WTC11 (cell line): ENCODE measurements around the gene SLC12A8. TPM values are rescaled to one million over a fixed set of nuclear protein-coding genes. Genes with fewer than 3 reads are reported as not detected.

Experiments
- ATAC-seq: fragments of 200-7000 bp; cut with Tn5 transposase; 2 replicates; pipeline ENCODE4 v1.10.0; 2021; ENCODE audit warnings: mild to moderate bottlenecking, moderate library complexity
- CTCF ChIA-PET: fragments of 300-600 bp; sonication (Branson Sonifier 250); formaldehyde crosslinking; loops from one replicate; lab custom pipeline; 2021; ENCODE audit warnings: antibody characterized with exemption; lab: Charles Lee
- POLR2A ChIA-PET: fragments of 350-600 bp; sonication (Branson Sonifier 250); formaldehyde crosslinking; loops from one replicate; lab custom pipeline; 2021; ENCODE audit warnings: antibody characterized with exemption; lab: Charles Lee
- DNase-seq: peaks from one replicate; pipeline ENCODE4 v3.0.0; 2021; ENCODE audit warnings: low spot score
- H3K27ac Mint-ChIP-seq: 2 replicates; pipeline ENCODE4 v1.8.0; 2021; ENCODE audit warnings: mixed read lengths
- H3K27me3 Mint-ChIP-seq: 2 replicates; pipeline ENCODE4 v1.8.0; 2021; ENCODE audit warnings: low read depth, mild to moderate bottlenecking, moderate library complexity, mixed read lengths
- H3K36me3 Mint-ChIP-seq: 2 replicates; pipeline ENCODE4 v1.8.0; 2021; ENCODE audit warnings: mixed read lengths
- H3K4me1 Mint-ChIP-seq: 2 replicates; pipeline ENCODE4 v1.8.0; 2022; ENCODE audit warnings: mixed read lengths
- H3K4me3 Mint-ChIP-seq: 2 replicates; pipeline ENCODE4 v1.8.0; 2021; ENCODE audit warnings: mild to moderate bottlenecking, moderate library complexity, mixed read lengths
- H3K9me3 Mint-ChIP-seq: 2 replicates; pipeline ENCODE4 v1.8.0; 2021; ENCODE audit warnings: mixed read lengths
- CREB1 ChIP-seq: sonication (generic); formaldehyde crosslinking; IDR thresholded peaks from 2 replicates; pipeline ENCODE4 v1.8.0; 2023; ENCODE audit warnings: mild to moderate bottlenecking, missing genetic modification reagents
- FOXK1 ChIP-seq: sonication (generic); formaldehyde crosslinking; IDR thresholded peaks from 2 replicates; pipeline ENCODE4 v1.8.0; 2022; ENCODE audit warnings: mild to moderate bottlenecking, moderate library complexity, missing genetic modification reagents
- MLX ChIP-seq: sonication (generic); formaldehyde crosslinking; IDR thresholded peaks from 2 replicates; pipeline ENCODE4 v1.8.1; 2023; ENCODE audit warnings: mild to moderate bottlenecking, missing genetic modification reagents, moderate library complexity
- RELA ChIP-seq: sonication (generic); formaldehyde crosslinking; IDR thresholded peaks from 2 replicates; pipeline ENCODE4 v1.8.1; 2022; ENCODE audit warnings: missing genetic modification reagents, mild to moderate bottlenecking, borderline replicate concordance
- SMAD4 ChIP-seq: sonication (generic); formaldehyde crosslinking; IDR thresholded peaks from 2 replicates; pipeline ENCODE4 v1.8.0; 2022; ENCODE audit warnings: mild to moderate bottlenecking, missing genetic modification reagents
- SOX15 ChIP-seq: fragments of 250-450 bp; sonication (Bioruptor Pico); IDR thresholded peaks from 2 replicates; pipeline ENCODE4 v1.9.0; 2021; ENCODE audit warnings: mild to moderate bottlenecking
- ZBTB21 ChIP-seq: sonication (generic); formaldehyde crosslinking; IDR thresholded peaks from 2 replicates; pipeline ENCODE4 v1.8.1; 2023; ENCODE audit warnings: mild to moderate bottlenecking, missing genetic modification reagents, borderline replicate concordance
- ZNF138 ChIP-seq: sonication (generic); formaldehyde crosslinking; conservative IDR thresholded peaks from 2 replicates; pipeline ENCODE4 v1.8.1; 2022; ENCODE audit warnings: mild to moderate bottlenecking, moderate library complexity, missing genetic modification reagents
- ZNF396 ChIP-seq: fragments of 250-450 bp; sonication (Bioruptor Pico); IDR thresholded peaks from 2 replicates; pipeline ENCODE4 v1.8.0; 2021; ENCODE audit warnings: mild to moderate bottlenecking, moderate library complexity, borderline replicate concordance
- ZNF416 ChIP-seq: fragments of 250-450 bp; sonication (Bioruptor Pico); IDR thresholded peaks from 2 replicates; pipeline ENCODE4 v1.9.0; 2021; ENCODE audit warnings: mild to moderate bottlenecking, inconsistent platforms
- ZNF423 ChIP-seq: fragments of 250-450 bp; sonication (Bioruptor Pico); IDR thresholded peaks from 2 replicates; pipeline ENCODE4 v2.1.2; 2022; ENCODE audit warnings: mild to moderate bottlenecking, moderate library complexity
- ZNF671 ChIP-seq: fragments of 250-450 bp; sonication (Bioruptor Pico); IDR thresholded peaks from 2 replicates; pipeline ENCODE4 v1.8.0; 2021; ENCODE audit warnings: mild to moderate bottlenecking
- total RNA-seq: library from RNA; stranded (reverse); gene quantifications from 3 replicates; pipeline ENCODE4 v1.2.3, GENCODE V29; 2021
- TF ChIP-seq, protein P1 (sequence below): sonication (generic); formaldehyde crosslinking; IDR thresholded peaks from 2 replicates; pipeline ENCODE4 v1.8.0; 2022; ENCODE audit warnings: mild to moderate bottlenecking, missing genetic modification reagents
- TF ChIP-seq, protein P2 (sequence below): sonication (generic); formaldehyde crosslinking; IDR thresholded peaks from 2 replicates; pipeline ENCODE4 v1.8.1; 2022; ENCODE audit warnings: mild to moderate bottlenecking, moderate library complexity, missing genetic modification reagents
- TF ChIP-seq, protein P3 (sequence below): sonication (generic); formaldehyde crosslinking; IDR thresholded peaks from 2 replicates; pipeline ENCODE4 v1.8.1; 2023; ENCODE audit warnings: mild to moderate bottlenecking, missing genetic modification reagents
- TF ChIP-seq, protein P4 (sequence below): sonication (generic); formaldehyde crosslinking; IDR thresholded peaks from 2 replicates; pipeline ENCODE4 v1.8.0; 2022; ENCODE audit warnings: mild to moderate bottlenecking, missing genetic modification reagents
- TF ChIP-seq, protein P5 (sequence below): sonication (generic); formaldehyde crosslinking; IDR thresholded peaks from 2 replicates; pipeline ENCODE4 v1.8.0; 2023; ENCODE audit warnings: missing genetic modification reagents, mild to moderate bottlenecking, borderline replicate concordance
- TF ChIP-seq, protein P6 (sequence below): fragments of 250-450 bp; sonication (Bioruptor Pico); IDR thresholded peaks from 2 replicates; pipeline ENCODE4 v2.1.2; 2022; ENCODE audit warnings: mild to moderate bottlenecking, moderate library complexity
- TF ChIP-seq, protein P7 (sequence below): sonication (generic); formaldehyde crosslinking; IDR thresholded peaks from 2 replicates; pipeline ENCODE4 v1.8.1; 2023; ENCODE audit warnings: mild to moderate bottlenecking, missing genetic modification reagents

The SLC12A8 gene
- total RNA-seq, 1 experiment from 2014 or later, result 9.1 TPM

DNA sequence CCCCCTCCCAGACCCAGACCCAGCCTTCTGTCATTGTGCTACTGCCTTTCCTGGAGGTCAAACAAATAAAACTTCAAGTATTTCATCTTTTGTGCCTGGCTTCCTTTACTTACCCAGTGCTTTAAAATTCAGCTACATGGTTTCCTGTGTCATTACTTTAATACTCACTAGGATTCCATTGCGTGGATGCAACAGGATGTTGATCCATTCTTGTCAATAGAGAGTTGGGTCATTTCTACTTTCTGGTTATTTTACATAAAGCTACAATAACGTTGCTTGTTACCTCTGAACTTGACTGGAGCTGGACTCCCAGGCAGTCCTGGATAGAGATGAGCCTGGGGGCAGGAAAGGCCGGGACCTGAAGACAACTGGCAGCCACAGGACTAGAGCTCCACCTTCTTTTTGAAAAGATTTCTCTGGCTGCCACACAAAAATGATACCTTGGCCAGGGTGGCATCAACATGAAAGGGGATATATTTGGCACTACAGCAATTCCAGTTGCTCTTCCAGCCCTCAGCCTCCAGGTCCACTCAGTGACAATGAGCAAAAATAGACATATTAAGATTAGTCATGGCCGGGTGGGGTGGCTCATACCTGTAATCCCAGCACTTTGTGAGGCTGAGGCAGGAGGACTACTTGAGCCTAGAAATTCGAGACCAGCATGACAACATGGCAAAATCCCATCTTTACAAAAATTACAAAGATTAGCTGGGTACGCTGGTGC, 133.4 kb downstream of the SLC12A8 start:
- H3K27ac Mint-ChIP-seq, result no peak overlapping the region
- H3K4me3 Mint-ChIP-seq, result no peak overlapping the region
- H3K9me3 Mint-ChIP-seq, result no peaks in the 10 kb centered on the region
- H3K27me3 Mint-ChIP-seq, result no peaks in the 10 kb centered on the region
- ATAC-seq, result no peak
- peaks cover 12% of the 10 kb centered on the region for H3K4me1 Mint-ChIP-seq
- H3K36me3 Mint-ChIP-seq, result no peaks in the 10 kb centered on the region; the same call in 1 of the 2 replicates
- TF ChIP-seq ZBTB21 (CRISPR knock-in tag) (no peak), FOXK1 (CRISPR knock-in tag) (no peak), SOX15 (CRISPR knock-in tag) (no peak), ZNF423 (no peak), SMAD4 (no peak), MLX (CRISPR knock-in tag) (no peak), CREB1 (CRISPR knock-in tag) (no peak), ZNF416 (CRISPR knock-in tag) (no peak), ZNF138 (no peak), ZNF396 (no peak), RELA (CRISPR knock-in tag) (no peak), ZNF671 (no peak)
- TF ChIP-seq, protein P1, sequence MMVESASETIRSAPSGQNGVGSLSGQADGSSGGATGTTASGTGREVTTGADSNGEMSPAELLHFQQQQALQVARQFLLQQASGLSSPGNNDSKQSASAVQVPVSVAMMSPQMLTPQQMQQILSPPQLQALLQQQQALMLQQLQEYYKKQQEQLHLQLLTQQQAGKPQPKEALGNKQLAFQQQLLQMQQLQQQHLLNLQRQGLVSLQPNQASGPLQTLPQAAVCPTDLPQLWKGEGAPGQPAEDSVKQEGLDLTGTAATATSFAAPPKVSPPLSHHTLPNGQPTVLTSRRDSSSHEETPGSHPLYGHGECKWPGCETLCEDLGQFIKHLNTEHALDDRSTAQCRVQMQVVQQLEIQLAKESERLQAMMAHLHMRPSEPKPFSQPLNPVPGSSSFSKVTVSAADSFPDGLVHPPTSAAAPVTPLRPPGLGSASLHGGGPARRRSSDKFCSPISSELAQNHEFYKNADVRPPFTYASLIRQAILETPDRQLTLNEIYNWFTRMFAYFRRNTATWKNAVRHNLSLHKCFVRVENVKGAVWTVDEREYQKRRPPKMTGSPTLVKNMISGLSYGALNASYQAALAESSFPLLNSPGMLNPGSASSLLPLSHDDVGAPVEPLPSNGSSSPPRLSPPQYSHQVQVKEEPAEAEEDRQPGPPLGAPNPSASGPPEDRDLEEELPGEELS (CRISPR knock-in tag), result no peak
- TF ChIP-seq, protein P2, sequence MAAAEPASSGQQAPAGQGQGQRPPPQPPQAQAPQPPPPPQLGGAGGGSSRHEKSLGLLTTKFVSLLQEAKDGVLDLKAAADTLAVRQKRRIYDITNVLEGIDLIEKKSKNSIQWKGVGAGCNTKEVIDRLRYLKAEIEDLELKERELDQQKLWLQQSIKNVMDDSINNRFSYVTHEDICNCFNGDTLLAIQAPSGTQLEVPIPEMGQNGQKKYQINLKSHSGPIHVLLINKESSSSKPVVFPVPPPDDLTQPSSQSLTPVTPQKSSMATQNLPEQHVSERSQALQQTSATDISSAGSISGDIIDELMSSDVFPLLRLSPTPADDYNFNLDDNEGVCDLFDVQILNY (CRISPR knock-in tag), result no peak
- TF ChIP-seq, protein P3, sequence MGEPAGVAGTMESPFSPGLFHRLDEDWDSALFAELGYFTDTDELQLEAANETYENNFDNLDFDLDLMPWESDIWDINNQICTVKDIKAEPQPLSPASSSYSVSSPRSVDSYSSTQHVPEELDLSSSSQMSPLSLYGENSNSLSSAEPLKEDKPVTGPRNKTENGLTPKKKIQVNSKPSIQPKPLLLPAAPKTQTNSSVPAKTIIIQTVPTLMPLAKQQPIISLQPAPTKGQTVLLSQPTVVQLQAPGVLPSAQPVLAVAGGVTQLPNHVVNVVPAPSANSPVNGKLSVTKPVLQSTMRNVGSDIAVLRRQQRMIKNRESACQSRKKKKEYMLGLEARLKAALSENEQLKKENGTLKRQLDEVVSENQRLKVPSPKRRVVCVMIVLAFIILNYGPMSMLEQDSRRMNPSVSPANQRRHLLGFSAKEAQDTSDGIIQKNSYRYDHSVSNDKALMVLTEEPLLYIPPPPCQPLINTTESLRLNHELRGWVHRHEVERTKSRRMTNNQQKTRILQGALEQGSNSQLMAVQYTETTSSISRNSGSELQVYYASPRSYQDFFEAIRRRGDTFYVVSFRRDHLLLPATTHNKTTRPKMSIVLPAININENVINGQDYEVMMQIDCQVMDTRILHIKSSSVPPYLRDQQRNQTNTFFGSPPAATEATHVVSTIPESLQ, result no peak
- TF ChIP-seq, protein P4, sequence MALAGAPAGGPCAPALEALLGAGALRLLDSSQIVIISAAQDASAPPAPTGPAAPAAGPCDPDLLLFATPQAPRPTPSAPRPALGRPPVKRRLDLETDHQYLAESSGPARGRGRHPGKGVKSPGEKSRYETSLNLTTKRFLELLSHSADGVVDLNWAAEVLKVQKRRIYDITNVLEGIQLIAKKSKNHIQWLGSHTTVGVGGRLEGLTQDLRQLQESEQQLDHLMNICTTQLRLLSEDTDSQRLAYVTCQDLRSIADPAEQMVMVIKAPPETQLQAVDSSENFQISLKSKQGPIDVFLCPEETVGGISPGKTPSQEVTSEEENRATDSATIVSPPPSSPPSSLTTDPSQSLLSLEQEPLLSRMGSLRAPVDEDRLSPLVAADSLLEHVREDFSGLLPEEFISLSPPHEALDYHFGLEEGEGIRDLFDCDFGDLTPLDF (CRISPR knock-in tag), result no peak
- TF ChIP-seq, protein P5, sequence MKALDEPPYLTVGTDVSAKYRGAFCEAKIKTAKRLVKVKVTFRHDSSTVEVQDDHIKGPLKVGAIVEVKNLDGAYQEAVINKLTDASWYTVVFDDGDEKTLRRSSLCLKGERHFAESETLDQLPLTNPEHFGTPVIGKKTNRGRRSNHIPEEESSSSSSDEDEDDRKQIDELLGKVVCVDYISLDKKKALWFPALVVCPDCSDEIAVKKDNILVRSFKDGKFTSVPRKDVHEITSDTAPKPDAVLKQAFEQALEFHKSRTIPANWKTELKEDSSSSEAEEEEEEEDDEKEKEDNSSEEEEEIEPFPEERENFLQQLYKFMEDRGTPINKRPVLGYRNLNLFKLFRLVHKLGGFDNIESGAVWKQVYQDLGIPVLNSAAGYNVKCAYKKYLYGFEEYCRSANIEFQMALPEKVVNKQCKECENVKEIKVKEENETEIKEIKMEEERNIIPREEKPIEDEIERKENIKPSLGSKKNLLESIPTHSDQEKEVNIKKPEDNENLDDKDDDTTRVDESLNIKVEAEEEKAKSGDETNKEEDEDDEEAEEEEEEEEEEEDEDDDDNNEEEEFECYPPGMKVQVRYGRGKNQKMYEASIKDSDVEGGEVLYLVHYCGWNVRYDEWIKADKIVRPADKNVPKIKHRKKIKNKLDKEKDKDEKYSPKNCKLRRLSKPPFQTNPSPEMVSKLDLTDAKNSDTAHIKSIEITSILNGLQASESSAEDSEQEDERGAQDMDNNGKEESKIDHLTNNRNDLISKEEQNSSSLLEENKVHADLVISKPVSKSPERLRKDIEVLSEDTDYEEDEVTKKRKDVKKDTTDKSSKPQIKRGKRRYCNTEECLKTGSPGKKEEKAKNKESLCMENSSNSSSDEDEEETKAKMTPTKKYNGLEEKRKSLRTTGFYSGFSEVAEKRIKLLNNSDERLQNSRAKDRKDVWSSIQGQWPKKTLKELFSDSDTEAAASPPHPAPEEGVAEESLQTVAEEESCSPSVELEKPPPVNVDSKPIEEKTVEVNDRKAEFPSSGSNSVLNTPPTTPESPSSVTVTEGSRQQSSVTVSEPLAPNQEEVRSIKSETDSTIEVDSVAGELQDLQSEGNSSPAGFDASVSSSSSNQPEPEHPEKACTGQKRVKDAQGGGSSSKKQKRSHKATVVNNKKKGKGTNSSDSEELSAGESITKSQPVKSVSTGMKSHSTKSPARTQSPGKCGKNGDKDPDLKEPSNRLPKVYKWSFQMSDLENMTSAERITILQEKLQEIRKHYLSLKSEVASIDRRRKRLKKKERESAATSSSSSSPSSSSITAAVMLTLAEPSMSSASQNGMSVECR (CRISPR knock-in tag), result no peak
- TF ChIP-seq, protein P6, sequence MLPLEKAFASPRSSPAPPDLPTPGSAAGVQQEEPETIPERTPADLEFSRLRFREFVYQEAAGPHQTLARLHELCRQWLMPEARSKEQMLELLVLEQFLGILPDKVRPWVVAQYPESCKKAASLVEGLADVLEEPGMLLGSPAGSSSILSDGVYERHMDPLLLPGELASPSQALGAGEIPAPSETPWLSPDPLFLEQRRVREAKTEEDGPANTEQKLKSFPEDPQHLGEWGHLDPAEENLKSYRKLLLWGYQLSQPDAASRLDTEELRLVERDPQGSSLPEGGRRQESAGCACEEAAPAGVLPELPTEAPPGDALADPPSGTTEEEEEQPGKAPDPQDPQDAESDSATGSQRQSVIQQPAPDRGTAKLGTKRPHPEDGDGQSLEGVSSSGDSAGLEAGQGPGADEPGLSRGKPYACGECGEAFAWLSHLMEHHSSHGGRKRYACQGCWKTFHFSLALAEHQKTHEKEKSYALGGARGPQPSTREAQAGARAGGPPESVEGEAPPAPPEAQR (CRISPR knock-in tag), result no peak
- TF ChIP-seq, protein P7, sequence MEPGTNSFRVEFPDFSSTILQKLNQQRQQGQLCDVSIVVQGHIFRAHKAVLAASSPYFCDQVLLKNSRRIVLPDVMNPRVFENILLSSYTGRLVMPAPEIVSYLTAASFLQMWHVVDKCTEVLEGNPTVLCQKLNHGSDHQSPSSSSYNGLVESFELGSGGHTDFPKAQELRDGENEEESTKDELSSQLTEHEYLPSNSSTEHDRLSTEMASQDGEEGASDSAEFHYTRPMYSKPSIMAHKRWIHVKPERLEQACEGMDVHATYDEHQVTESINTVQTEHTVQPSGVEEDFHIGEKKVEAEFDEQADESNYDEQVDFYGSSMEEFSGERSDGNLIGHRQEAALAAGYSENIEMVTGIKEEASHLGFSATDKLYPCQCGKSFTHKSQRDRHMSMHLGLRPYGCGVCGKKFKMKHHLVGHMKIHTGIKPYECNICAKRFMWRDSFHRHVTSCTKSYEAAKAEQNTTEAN, result no peak
- DNase-seq, result no peak
- POLR2A ChIA-PET, result interaction anchor here (0.7 kb wide), 1 partner anchor 21 kb away, joined by 5 read pairs; no protein-coding TSS in a partner anchor
- CTCF ChIA-PET, result no interaction called here
